NB4 (cell line): ENCODE measurements around the gene AIFM3.
"Not testable (repeated sequence)": the region's sequence is repeated elsewhere in the genome, so short reads cannot be mapped to it uniquely, and the experiment has no call there.

Experiments used
- DNase-seq: peaks from one replicate; pipeline ENCODE4 v3.0.0; 2010; ENCODE audit warnings: low read depth
- H3K4me3 ChIP-seq: one replicate; pipeline ENCODE4 v1.5.1; 2011; ENCODE audit warnings: mild to moderate bottlenecking, low read depth, low read length, moderate library complexity
- MYC ChIP-seq: IDR thresholded peaks from 2 replicates; pipeline ENCODE4 v1.6.1; 2011; ENCODE audit warnings: low read depth, low read length
- POLR2A ChIP-seq: IDR thresholded peaks from 2 replicates; pipeline ENCODE4 v1.6.1; 2011; ENCODE audit warnings: mild to moderate bottlenecking; ENCODE audit not compliant: insufficient read length; ENCODE audit errors: extremely low read depth
- TF ChIP-seq, protein P1 (sequence below): IDR thresholded peaks from 2 replicates; pipeline ENCODE4 v1.6.1; 2011; ENCODE audit warnings: low read depth, low read length
- TF ChIP-seq, protein P2 (sequence below): IDR thresholded peaks from one replicate; pipeline ENCODE4 v1.5.1; 2012; ENCODE audit warnings: low read depth, low read length

AIFM3 gene

DNA sequence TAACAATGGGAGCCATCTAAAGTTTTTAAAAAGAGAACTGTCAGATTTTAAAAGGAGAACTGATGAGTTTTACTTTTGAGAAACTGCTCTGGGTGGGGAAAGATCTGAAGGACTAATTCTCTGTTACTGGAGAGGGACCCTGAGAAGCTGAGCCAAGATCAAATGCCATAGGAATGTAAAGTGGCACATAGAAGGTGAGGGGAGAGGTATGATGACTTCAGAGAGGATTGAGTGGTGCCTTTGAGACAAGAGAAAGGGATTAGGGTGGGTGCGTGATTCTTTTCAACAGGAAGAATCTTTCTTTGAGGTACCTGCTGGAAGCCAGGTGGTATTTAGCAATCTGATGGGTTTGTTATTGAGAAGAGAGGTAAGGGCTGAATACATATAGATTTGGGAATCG lies 40.8 kb upstream of the AIFM3 start:
- H3K4me3 ChIP-seq = no peak overlapping the region
- TF ChIP-seq MYC = no peak
- no peak for TF ChIP-seq POLR2A
- TF ChIP-seq, protein P1, sequence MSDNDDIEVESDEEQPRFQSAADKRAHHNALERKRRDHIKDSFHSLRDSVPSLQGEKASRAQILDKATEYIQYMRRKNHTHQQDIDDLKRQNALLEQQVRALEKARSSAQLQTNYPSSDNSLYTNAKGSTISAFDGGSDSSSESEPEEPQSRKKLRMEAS = no peak

DNA sequence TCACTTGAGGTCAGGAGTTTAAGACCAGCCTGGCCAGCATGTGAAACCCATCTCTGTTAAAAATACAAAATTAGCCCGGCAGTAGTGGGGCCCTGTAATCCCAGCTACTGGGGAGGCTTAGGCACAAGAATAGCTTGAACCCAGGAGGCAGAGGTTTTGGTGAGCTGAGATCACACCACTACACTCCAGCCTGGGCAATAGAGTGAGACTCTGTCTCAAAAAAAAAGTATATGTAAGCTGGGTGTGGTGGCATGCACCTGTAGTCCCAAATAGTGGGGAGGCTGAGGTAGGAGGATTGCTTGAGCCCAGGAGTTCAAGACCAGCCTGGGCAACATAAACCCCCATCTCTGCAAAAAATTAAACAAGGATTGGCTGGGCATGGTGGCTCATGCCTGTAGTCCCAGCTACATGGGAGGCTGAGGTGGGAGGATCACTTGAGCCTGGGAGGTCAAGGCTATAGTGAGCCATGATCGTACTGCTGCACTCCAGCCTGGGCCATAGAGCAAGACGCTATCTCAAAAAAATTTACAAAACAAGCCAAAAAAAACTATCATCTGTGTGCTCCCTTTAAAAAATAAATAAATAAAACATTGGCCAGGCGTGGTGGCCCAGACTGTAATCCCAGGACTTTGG lies 39.0 kb upstream of the AIFM3 start:
- DNase-seq = no peak
- TF ChIP-seq, protein P2, sequence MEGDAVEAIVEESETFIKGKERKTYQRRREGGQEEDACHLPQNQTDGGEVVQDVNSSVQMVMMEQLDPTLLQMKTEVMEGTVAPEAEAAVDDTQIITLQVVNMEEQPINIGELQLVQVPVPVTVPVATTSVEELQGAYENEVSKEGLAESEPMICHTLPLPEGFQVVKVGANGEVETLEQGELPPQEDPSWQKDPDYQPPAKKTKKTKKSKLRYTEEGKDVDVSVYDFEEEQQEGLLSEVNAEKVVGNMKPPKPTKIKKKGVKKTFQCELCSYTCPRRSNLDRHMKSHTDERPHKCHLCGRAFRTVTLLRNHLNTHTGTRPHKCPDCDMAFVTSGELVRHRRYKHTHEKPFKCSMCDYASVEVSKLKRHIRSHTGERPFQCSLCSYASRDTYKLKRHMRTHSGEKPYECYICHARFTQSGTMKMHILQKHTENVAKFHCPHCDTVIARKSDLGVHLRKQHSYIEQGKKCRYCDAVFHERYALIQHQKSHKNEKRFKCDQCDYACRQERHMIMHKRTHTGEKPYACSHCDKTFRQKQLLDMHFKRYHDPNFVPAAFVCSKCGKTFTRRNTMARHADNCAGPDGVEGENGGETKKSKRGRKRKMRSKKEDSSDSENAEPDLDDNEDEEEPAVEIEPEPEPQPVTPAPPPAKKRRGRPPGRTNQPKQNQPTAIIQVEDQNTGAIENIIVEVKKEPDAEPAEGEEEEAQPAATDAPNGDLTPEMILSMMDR = no peak
- TF ChIP-seq, protein P1 = no peak
- TF ChIP-seq MYC = no peak
- no peak for TF ChIP-seq POLR2A
- H3K4me3 ChIP-seq = no peak overlapping the region

More for the DNA sequence above, 40.8 kb upstream of the AIFM3 start:
- no peak for DNase-seq

DNA sequence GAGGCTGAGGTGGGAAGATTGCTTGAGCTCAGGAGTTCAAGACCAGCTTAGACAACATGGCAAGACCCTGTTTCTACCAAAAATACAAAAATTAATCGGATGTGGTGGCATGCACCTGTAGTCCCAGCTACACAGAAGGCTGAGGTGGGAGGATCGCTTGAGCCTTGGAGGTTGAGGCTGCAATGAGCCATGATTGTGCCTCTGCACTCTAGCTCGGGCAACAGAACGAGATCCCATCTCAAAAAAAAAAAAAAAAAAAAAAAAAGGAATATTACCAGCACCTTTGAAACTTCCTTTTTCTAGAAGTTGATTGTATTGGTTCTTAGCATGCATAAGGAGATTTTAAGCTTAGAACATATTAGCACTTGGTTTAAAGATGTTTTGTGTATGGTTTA lies 38.5 kb upstream of the AIFM3 start:
- TF ChIP-seq, protein P2 = no peak
- TF ChIP-seq MYC (no peak), POLR2A (no peak)
- TF ChIP-seq, protein P1 = no peak
- no peak for DNase-seq
- no peak overlapping the region for H3K4me3 ChIP-seq

DNA sequence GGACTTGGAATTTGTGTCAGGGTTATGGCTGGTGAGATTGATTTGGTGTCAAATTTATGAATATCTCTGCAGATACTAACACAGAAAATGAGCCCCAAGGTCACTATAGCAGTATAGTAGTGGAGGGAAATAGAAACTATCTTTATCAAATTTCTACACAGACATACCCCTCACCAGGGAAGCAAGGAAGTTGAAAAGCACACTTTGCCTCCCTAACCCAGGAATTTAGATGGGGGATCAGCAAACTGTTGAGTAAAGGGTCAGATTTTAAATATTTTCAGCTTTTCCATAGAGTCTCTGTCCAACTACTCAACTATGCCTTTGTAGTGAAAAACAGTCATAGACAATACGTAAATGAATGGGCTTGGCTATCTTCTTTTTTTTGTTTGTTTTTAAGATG lies 37.1 kb upstream of the AIFM3 start:
- TF ChIP-seq, protein P2 = no peak
- no peak for TF ChIP-seq POLR2A
- TF ChIP-seq, protein P1 = no peak
- TF ChIP-seq MYC = no peak
- DNase-seq = no peak

DNA sequence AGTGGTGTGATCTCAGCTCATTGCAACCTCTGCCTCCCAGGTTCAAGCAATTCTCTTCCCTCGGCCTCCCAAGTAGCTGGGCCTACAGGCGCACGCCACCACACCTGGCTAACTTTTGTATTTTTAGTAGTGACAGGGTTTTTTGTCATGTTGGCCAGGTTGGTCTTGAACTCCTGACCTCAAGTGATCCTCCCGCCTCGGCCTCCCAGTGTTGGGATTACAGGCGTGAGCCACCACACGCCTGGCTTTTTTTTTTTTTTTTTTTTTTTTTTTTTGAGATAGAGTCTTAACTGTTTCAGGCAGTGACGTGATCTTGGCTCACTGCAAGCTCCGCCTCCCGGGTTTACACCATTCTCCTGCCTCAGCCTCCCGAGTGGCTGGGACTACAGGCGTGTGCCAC lies 36.6 kb upstream of the AIFM3 start:
- DNase-seq, H3K4me3 ChIP-seq: not testable (repeated sequence)

More for the DNA sequence above, 37.1 kb upstream of the AIFM3 start:
- no peak overlapping the region for H3K4me3 ChIP-seq

DNA sequence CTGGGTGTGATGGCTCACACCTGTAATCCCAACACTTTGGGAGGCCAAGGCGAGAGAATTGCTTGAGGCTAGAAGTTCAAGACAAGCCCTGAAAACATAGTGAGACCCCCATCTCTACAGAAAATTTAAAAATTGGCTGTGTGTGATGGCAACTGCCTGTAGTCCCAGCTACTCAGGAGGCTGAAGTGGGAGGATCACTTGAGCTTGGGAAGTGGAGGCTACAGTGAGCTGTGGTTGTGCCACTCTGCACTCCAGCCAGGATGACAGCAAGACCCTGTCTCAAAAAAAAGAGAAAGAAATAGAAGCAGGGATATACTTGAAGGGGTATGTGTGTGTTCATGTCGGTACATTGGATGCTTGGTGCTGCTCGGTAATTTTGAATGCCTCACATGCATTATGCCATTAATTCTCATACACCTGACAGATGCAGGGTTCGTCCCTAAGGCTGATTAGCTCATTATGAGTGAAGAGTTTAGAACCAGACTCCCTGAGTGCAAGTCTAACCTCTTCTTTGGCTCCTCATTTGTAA lies 35.9 kb upstream of the AIFM3 start:
- TF ChIP-seq POLR2A = no peak
- TF ChIP-seq, protein P1 = no peak
- no peak for TF ChIP-seq MYC
- TF ChIP-seq, protein P2 = no peak
- no peak overlapping the region for H3K4me3 ChIP-seq
- no peak for DNase-seq

DNA sequence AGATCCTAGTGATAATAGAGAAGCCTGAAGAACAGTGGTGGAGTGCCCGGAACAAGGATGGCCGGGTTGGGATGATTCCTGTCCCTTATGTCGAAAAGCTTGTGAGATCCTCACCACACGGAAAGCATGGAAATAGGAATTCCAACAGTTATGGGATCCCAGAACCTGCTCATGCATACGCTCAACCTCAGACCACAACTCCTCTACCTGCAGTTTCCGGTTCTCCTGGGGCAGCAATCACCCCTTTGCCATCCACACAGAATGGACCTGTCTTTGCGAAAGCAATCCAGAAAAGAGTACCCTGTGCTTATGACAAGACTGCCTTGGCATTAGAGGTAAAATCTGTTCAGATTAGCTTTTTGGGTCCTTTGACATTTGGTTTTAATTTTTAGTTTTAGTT lies 33.1 kb upstream of the AIFM3 start:
- no peak overlapping the region for H3K4me3 ChIP-seq
- DNase-seq = no peak
- TF ChIP-seq, protein P1 = no peak
- TF ChIP-seq POLR2A (no peak), MYC (no peak)
- TF ChIP-seq, protein P2 = no peak

DNA sequence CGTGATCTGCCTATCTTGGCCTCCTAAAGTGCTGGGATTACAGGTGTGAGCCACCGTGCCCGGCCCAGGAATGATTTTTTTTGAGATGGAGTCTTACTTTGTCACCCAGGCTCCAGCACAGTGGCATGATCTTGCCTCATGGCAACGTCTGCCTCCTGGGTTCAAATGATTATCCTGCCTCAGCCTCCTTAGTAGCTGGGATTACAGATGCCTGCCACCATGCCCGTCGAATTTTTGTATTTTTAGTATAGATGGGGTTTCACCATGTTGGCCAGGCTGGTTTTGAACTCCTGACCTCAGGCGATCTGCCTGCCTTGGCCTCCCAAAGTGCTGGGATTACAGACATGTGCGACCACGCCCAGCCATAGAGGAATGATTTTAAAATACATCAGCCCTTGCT lies 32.0 kb upstream of the AIFM3 start:
- DNase-seq, H3K4me3 ChIP-seq: not testable (repeated sequence)

DNA sequence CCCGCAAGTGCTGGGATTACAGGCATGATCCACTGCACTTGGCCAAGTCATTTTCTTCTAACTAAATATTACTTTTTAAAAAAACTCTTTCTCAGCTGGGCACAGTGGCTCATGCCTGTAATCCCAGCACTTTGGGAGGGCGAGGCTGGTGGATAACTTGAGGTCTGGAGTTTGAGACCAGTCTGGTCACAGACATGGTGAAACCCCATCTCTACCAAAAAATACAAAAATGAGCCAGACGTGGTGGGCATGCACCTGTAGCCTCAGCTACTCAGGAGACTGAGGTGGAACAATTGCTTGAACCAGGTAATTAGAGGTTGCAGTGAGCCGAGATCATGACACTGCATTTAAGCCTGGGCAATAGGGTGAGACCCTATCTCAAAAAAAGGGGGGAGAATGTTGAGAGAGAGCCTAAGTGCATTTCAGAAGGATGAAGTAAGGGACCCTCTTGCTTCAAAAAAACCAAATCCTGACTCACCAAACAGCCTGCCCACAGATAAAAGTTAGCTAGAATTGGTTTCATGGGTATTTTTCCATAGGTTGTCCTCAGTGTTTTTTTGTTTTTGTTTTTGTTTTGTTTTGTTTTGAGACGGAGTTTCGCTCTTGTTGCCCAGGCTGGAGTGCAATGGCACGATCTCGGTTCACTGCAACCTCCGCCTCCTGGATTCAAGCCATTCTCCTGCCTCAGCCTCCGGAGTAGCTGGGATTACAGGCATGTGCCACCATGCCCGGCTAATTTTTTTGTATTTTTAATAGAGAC lies 31.1 kb upstream of the AIFM3 start:
- not testable (repeated sequence) for H3K4me3 ChIP-seq, DNase-seq
